HUES6 (cell line): ENCODE data around the gene ATG14.
"Not testable (repeated sequence)": the region's sequence is repeated elsewhere in the genome, so short reads cannot be mapped to it uniquely, and the experiment has no call there.

ENCODE experiments used
- H3K27ac ChIP-seq: 2 replicates; pipeline ENCODE4 v1.7.0; 2013; ENCODE audit warnings: low read depth, mild to moderate bottlenecking, low read length, inconsistent platforms
- H3K27me3 ChIP-seq: 2 replicates; pipeline ENCODE4 v1.6.1; 2013; ENCODE audit warnings: low read length; ENCODE audit not compliant: control insufficient read depth, insufficient read depth
- H3K36me3 ChIP-seq: 2 replicates; pipeline ENCODE4 v1.6.1; 2013; ENCODE audit warnings: low read length; ENCODE audit not compliant: control insufficient read depth, insufficient read depth
- H3K4me1 ChIP-seq: 2 replicates; pipeline ENCODE4 v1.6.1; 2013; ENCODE audit warnings: low read length; ENCODE audit not compliant: control insufficient read depth, insufficient read depth
- H3K4me3 ChIP-seq: 2 replicates; pipeline ENCODE4 v1.5.1; 2013; ENCODE audit warnings: low read depth, low read length
- H3K9ac ChIP-seq: one replicate; pipeline ENCODE4 v1.6.1; 2013; ENCODE audit warnings: mild to moderate bottlenecking, low read length
- H3K9me3 ChIP-seq: 2 replicates; pipeline ENCODE4 v1.6.1; 2013; ENCODE audit warnings: low read depth, low read length; ENCODE audit not compliant: control insufficient read depth, insufficient read depth

ATG14 gene

GRCh38 chr14:55411426-55412389 is at the start of gene ATG14:
Gene ATG14 (minus strand): TSS chr14:55411830. CDS start chr14:55411822, 8 bp downstream.
- Histone ChIP-seq H3K27me3 (no peaks in the 10 kb centered on the region), H3K4me1 (peaks cover 13% of the 10 kb centered on the region), H3K4me3 (peak within 1 kb of the TSS; percentile 93), H3K9me3 (no peaks in the 10 kb centered on the region), H3K9ac (peak within 1 kb of the TSS; percentile 85), H3K36me3 (no peaks in the 10 kb centered on the region), H3K27ac (peak within 1 kb of the TSS; percentile 47)

GRCh38 chr14:55458800-55459515 is 47.3 kb upstream of the ATG14 start:
- H3K4me3 ChIP-seq: no peak overlapping the region
- no peaks in the 10 kb centered on the region for H3K27me3 ChIP-seq
- H3K9me3 ChIP-seq: peaks cover 9% of the 10 kb centered on the region
- no peak overlapping the region for H3K27ac ChIP-seq
- no peak overlapping the region for H3K9ac ChIP-seq
- H3K36me3 ChIP-seq: no peaks in the 10 kb centered on the region
- peaks cover 9% of the 10 kb centered on the region for H3K4me1 ChIP-seq

DNA sequence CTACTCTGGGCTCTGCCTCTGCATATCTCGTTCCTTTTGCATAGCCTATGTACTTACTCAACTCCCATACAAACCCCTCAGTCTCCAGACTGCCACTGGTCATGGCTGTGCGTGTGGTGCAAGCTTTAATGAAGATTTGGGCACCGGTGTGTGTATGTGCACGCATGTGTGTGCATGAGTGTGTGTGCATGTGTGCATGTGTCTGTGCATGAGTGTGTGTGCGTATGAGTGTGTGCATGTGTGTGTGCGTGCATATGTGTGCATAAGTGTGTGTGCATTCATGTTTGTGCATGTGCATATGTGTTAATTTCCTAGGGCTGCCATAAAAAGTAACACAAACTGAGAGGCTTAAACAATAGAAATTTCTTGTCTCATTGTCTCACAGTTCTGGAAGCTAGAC is 45.9 kb upstream of the ATG14 start:
- H3K27me3 ChIP-seq: no peaks in the 10 kb centered on the region
- no peak overlapping the region for H3K4me3 ChIP-seq
- H3K9me3 ChIP-seq: peaks cover 9% of the 10 kb centered on the region
- no peak overlapping the region for H3K27ac ChIP-seq
- no peak overlapping the region for H3K9ac ChIP-seq
- H3K4me1 ChIP-seq: peaks cover 14% of the 10 kb centered on the region
- H3K36me3 ChIP-seq: no peaks in the 10 kb centered on the region

GRCh38 chr14:55456411-55456810 is 44.8 kb upstream of the ATG14 start:
- H3K4me3 ChIP-seq, H3K27me3 ChIP-seq, H3K9me3 ChIP-seq, H3K36me3 ChIP-seq, H3K9ac ChIP-seq, H3K27ac ChIP-seq: not testable (repeated sequence)
- peaks cover 14% of the 10 kb centered on the region for H3K4me1 ChIP-seq

GRCh38 chr14:55454264-55455002 is 42.8 kb upstream of the ATG14 start:
- Histone ChIP-seq H3K27ac (no peak overlapping the region), H3K4me1 (peaks cover 14% of the 10 kb centered on the region)

GRCh38 chr14:55451950-55452349 is 40.3 kb upstream of the ATG14 start:
- peaks cover 2% of the 10 kb centered on the region; the same call in 1 of the 2 replicates for H3K9me3 ChIP-seq
- no peak overlapping the region for H3K27ac ChIP-seq
- no peak overlapping the region for H3K4me3 ChIP-seq
- peaks cover 14% of the 10 kb centered on the region for H3K4me1 ChIP-seq
- H3K9ac ChIP-seq: no peak overlapping the region
- no peaks in the 10 kb centered on the region for H3K27me3 ChIP-seq
- no peaks in the 10 kb centered on the region for H3K36me3 ChIP-seq

More at GRCh38 chr14:55454264-55455002, 42.8 kb upstream of the ATG14 start:
- H3K9ac ChIP-seq: no peak overlapping the region
- H3K27me3 ChIP-seq: no peaks in the 10 kb centered on the region
- H3K36me3 ChIP-seq: no peaks in the 10 kb centered on the region
- no peak overlapping the region for H3K4me3 ChIP-seq
- H3K9me3 ChIP-seq: peaks cover 9% of the 10 kb centered on the region

- no peaks in the 10 kb centered on the region for H3K36me3 ChIP-seq
These were observed 39.8 kb upstream of the ATG14 start for GRCh38 chr14:55451398-55451797.

DNA sequence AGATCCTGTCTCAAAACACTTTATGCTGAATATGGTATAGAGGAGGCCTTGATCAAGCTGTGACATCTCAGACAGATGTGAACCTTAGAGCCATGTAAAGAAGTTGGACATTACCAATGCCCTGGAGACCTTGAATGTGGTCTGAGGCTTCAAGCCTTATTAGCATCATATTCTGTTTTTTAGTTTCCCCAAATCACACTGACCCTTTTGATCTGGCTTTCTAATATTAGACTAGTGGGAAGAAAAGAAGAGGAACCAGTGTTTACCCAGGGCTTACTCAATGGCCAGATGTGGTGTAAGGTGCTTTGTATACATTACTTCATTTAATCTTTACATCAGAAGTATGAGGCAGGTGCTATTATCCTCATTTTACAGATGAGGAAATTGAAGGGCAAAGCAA is 39.4 kb upstream of the ATG14 start:
- H3K27ac ChIP-seq: no peak overlapping the region
- H3K27me3 ChIP-seq: no peaks in the 10 kb centered on the region
- H3K9ac ChIP-seq: no peak overlapping the region
- peaks cover 19% of the 10 kb centered on the region for H3K4me1 ChIP-seq
- no peak overlapping the region for H3K4me3 ChIP-seq
- no peaks in the 10 kb centered on the region for H3K36me3 ChIP-seq
- no peaks in the 10 kb centered on the region for H3K9me3 ChIP-seq

More at GRCh38 chr14:55451398-55451797, 39.8 kb upstream of the ATG14 start:
- Histone ChIP-seq H3K27ac (no peak overlapping the region), H3K9ac (no peak overlapping the region), H3K4me1 (peaks cover 17% of the 10 kb centered on the region), H3K27me3 (no peaks in the 10 kb centered on the region), H3K9me3 (no peaks in the 10 kb centered on the region), H3K4me3 (no peak overlapping the region)

DNA sequence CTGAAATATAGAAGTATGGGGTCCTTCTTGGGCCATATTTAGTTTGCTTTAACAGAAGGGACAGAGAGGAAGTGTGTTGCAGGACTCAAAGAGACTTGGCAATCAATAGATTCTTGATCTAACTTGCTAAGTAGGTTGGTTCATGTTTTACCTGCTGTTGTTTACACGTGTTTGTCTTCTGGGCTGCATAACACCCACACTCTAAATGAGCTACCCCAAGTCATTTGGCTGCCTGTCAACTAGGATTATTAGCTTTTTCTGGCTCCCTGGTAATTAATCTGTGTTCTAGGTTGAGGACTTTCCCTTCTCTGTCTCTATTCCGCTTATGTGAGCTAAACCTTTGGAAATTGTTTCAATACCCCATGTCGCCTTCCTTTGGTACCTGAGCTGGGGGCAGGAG is 38.9 kb upstream of the ATG14 start:
- Histone ChIP-seq H3K27ac (no peak overlapping the region), H3K36me3 (no peaks in the 10 kb centered on the region), H3K4me3 (no peak overlapping the region), H3K9ac (no peak overlapping the region), H3K9me3 (no peaks in the 10 kb centered on the region), H3K4me1 (peaks cover 19% of the 10 kb centered on the region), H3K27me3 (no peaks in the 10 kb centered on the region)

DNA sequence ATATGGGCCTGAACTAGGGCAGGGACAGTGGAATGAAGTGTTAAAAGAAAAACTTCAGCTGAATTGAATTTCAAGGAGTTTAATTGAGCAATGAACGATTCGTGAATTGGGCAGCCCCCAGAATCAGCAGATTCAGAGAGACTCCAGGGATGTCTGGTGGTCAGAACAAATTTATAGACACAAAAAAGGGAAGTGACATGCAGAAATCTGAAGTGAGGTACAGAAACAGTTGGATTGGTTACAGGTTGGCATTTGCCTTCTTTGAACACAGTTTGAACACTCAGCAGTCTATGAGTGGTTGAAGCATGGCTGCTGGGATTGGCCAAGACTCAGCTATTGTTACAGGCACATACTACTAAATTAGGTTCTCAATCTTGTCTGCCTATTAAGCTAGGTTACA is 38.5 kb upstream of the ATG14 start:
- H3K27ac ChIP-seq: no peak overlapping the region
- no peaks in the 10 kb centered on the region for H3K27me3 ChIP-seq
- no peaks in the 10 kb centered on the region for H3K9me3 ChIP-seq
- no peak overlapping the region for H3K9ac ChIP-seq
- peaks cover 19% of the 10 kb centered on the region for H3K4me1 ChIP-seq
- no peaks in the 10 kb centered on the region for H3K36me3 ChIP-seq
- no peak overlapping the region for H3K4me3 ChIP-seq
